ENCODE results near the gene OR5B17.
"Not testable (repeated sequence)": the region's sequence is repeated elsewhere in the genome, so short reads cannot be mapped to it uniquely, and the experiment has no call there.

Gene OR5B17

GRCh38 chr11:58358969-58359368 lies at the start of gene OR5B17:
OR5B17 (minus strand) TSS chr11:58359069; CDS start chr11:58359069, 0 bp downstream.
- H3K4me3 ChIP-seq (ENCODE audit: low read depth, low read length), result no peak within 1 kb of the TSS
- H3K4me1 ChIP-seq (ENCODE audit: control insufficient read depth, insufficient read depth, low read length), result no peaks in the 10 kb centered on the region
- no peaks in the 10 kb centered on the region for H3K36me3 ChIP-seq (ENCODE audit: control insufficient read depth, insufficient read depth, low read length)
- no peaks in the 10 kb centered on the region for H3K27me3 ChIP-seq (ENCODE audit: control insufficient read depth, insufficient read depth, low read length)
- H3K27ac ChIP-seq (ENCODE audit: low read depth, low read length), result no peak within 1 kb of the TSS
- H3K9me3 ChIP-seq (ENCODE audit: control insufficient read depth, insufficient read depth, low read depth, low read length), result no peaks in the 10 kb centered on the region
- no peak within 1 kb of the TSS for H3K9ac ChIP-seq (ENCODE audit: low read length)

GRCh38 chr11:58406774-58407173 lies 47.9 kb upstream of the OR5B17 start, which contains the start of gene OR5B3:
OR5B3 (minus strand) TSS chr11:58406874; CDS start chr11:58403409, 3,465 bp downstream.
- Histone ChIP-seq H3K36me3 (ENCODE audit: control insufficient read depth, insufficient read depth, low read length) (no peaks in the 10 kb centered on the region), H3K9ac (ENCODE audit: low read length) (no peak within 1 kb of the TSS), H3K4me1 (ENCODE audit: control insufficient read depth, insufficient read depth, low read length) (no peaks in the 10 kb centered on the region), H3K27ac (ENCODE audit: low read depth, low read length) (no peak within 1 kb of the TSS), H3K4me3 (ENCODE audit: low read depth, low read length) (no peak within 1 kb of the TSS), H3K9me3 (ENCODE audit: control insufficient read depth, insufficient read depth, low read depth, low read length) (0 out of 2 replicates have a peak, but pooled peaks cover 2% of the 10 kb centered on the region), H3K27me3 (ENCODE audit: control insufficient read depth, insufficient read depth, low read length) (no peaks in the 10 kb centered on the region)

- not testable (repeated sequence) for H3K9me3 ChIP-seq (ENCODE audit: control insufficient read depth, insufficient read depth, low read depth, low read length); H3K9ac ChIP-seq (ENCODE audit: low read length); H3K27me3 ChIP-seq (ENCODE audit: control insufficient read depth, insufficient read depth, low read length); H3K27ac ChIP-seq (ENCODE audit: low read depth, low read length); H3K4me1 ChIP-seq (ENCODE audit: control insufficient read depth, insufficient read depth, low read length); H3K4me3 ChIP-seq (ENCODE audit: low read depth, low read length); H3K36me3 ChIP-seq (ENCODE audit: control insufficient read depth, insufficient read depth, low read length)
Observed at GRCh38 chr11:58399622-58400021, 40.8 kb upstream of the OR5B17 start.

GRCh38 chr11:58395581-58395980 lies 36.7 kb upstream of the OR5B17 start:
- Histone ChIP-seq H3K9me3 (ENCODE audit: control insufficient read depth, insufficient read depth, low read depth, low read length) (peaks cover 6% of the 10 kb centered on the region), H3K36me3 (ENCODE audit: control insufficient read depth, insufficient read depth, low read length) (no peaks in the 10 kb centered on the region), H3K4me3 (ENCODE audit: low read depth, low read length) (no peak overlapping the region), H3K9ac (ENCODE audit: low read length) (no peak overlapping the region), H3K27ac (ENCODE audit: low read depth, low read length) (no peak overlapping the region), H3K27me3 (ENCODE audit: control insufficient read depth, insufficient read depth, low read length) (no peaks in the 10 kb centered on the region), H3K4me1 (ENCODE audit: control insufficient read depth, insufficient read depth, low read length) (no peaks in the 10 kb centered on the region)

- Histone ChIP-seq H3K27ac (ENCODE audit: low read depth, low read length) (no peak overlapping the region), H3K9ac (ENCODE audit: low read length) (no peak overlapping the region), H3K4me3 (ENCODE audit: low read depth, low read length) (no peak overlapping the region), H3K9me3 (ENCODE audit: control insufficient read depth, insufficient read depth, low read depth, low read length) (peaks cover 6% of the 10 kb centered on the region), H3K4me1 (ENCODE audit: control insufficient read depth, insufficient read depth, low read length) (no peaks in the 10 kb centered on the region), H3K27me3 (ENCODE audit: control insufficient read depth, insufficient read depth, low read length) (no peaks in the 10 kb centered on the region), H3K36me3 (ENCODE audit: control insufficient read depth, insufficient read depth, low read length) (no peaks in the 10 kb centered on the region)
Observed at GRCh38 chr11:58394195-58394594, 35.3 kb upstream of the OR5B17 start.

- Histone ChIP-seq H3K4me1 (ENCODE audit: control insufficient read depth, insufficient read depth, low read length) (no peaks in the 10 kb centered on the region), H3K36me3 (ENCODE audit: control insufficient read depth, insufficient read depth, low read length) (no peaks in the 10 kb centered on the region), H3K9me3 (ENCODE audit: control insufficient read depth, insufficient read depth, low read depth, low read length) (peaks cover 6% of the 10 kb centered on the region), H3K4me3 (ENCODE audit: low read depth, low read length) (no peak overlapping the region), H3K27ac (ENCODE audit: low read depth, low read length) (no peak overlapping the region), H3K9ac (ENCODE audit: low read length) (no peak overlapping the region), H3K27me3 (ENCODE audit: control insufficient read depth, insufficient read depth, low read length) (no peaks in the 10 kb centered on the region)
Observed at GRCh38 chr11:58392746-58393145, 33.9 kb upstream of the OR5B17 start.

- Histone ChIP-seq H3K4me3 (ENCODE audit: low read depth, low read length) (no peak overlapping the region), H3K27ac (ENCODE audit: low read depth, low read length) (no peak overlapping the region), H3K27me3 (ENCODE audit: control insufficient read depth, insufficient read depth, low read length) (no peaks in the 10 kb centered on the region), H3K9me3 (ENCODE audit: control insufficient read depth, insufficient read depth, low read depth, low read length) (peaks cover 6% of the 10 kb centered on the region), H3K9ac (ENCODE audit: low read length) (no peak overlapping the region), H3K36me3 (ENCODE audit: control insufficient read depth, insufficient read depth, low read length) (no peaks in the 10 kb centered on the region), H3K4me1 (ENCODE audit: control insufficient read depth, insufficient read depth, low read length) (no peaks in the 10 kb centered on the region)
Observed at GRCh38 chr11:58391879-58392278, 33.0 kb upstream of the OR5B17 start.

GRCh38 chr11:58390551-58391063 lies 31.7 kb upstream of the OR5B17 start:
- H3K4me3 ChIP-seq (ENCODE audit: low read depth, low read length), result no peak overlapping the region
- no peaks in the 10 kb centered on the region for H3K36me3 ChIP-seq (ENCODE audit: control insufficient read depth, insufficient read depth, low read length)
- H3K4me1 ChIP-seq (ENCODE audit: control insufficient read depth, insufficient read depth, low read length), result no peaks in the 10 kb centered on the region
- H3K9me3 ChIP-seq (ENCODE audit: control insufficient read depth, insufficient read depth, low read depth, low read length), result peaks cover 6% of the 10 kb centered on the region
- H3K27ac ChIP-seq (ENCODE audit: low read depth, low read length), result no peak overlapping the region
- H3K27me3 ChIP-seq (ENCODE audit: control insufficient read depth, insufficient read depth, low read length), result no peaks in the 10 kb centered on the region
- H3K9ac ChIP-seq (ENCODE audit: low read length), result no peak overlapping the region

GRCh38 chr11:58354727-58355126 lies 4.1 kb downstream of the OR5B17 start:
- no peaks in the 10 kb centered on the region for H3K27me3 ChIP-seq (ENCODE audit: control insufficient read depth, insufficient read depth, low read length)
- no peaks in the 10 kb centered on the region for H3K4me1 ChIP-seq (ENCODE audit: control insufficient read depth, insufficient read depth, low read length)
- no peak overlapping the region for H3K9ac ChIP-seq (ENCODE audit: low read length)
- no peak overlapping the region for H3K4me3 ChIP-seq (ENCODE audit: low read depth, low read length)
- H3K9me3 ChIP-seq (ENCODE audit: control insufficient read depth, insufficient read depth, low read depth, low read length), result no peaks in the 10 kb centered on the region
- no peak overlapping the region for H3K27ac ChIP-seq (ENCODE audit: low read depth, low read length)
- H3K36me3 ChIP-seq (ENCODE audit: control insufficient read depth, insufficient read depth, low read length), result no peaks in the 10 kb centered on the region

GRCh38 chr11:58345204-58345603 lies 13.7 kb downstream of the OR5B17 start:
- Histone ChIP-seq H3K4me3 (ENCODE audit: low read depth, low read length) (no peak overlapping the region), H3K9ac (ENCODE audit: low read length) (no peak overlapping the region), H3K9me3 (ENCODE audit: control insufficient read depth, insufficient read depth, low read depth, low read length) (no peaks in the 10 kb centered on the region), H3K27me3 (ENCODE audit: control insufficient read depth, insufficient read depth, low read length) (0 out of 2 replicates have a peak, but pooled peaks cover 3% of the 10 kb centered on the region), H3K4me1 (ENCODE audit: control insufficient read depth, insufficient read depth, low read length) (no peaks in the 10 kb centered on the region), H3K36me3 (ENCODE audit: control insufficient read depth, insufficient read depth, low read length) (no peaks in the 10 kb centered on the region), H3K27ac (ENCODE audit: low read depth, low read length) (no peak overlapping the region)

- Histone ChIP-seq H3K4me3 (ENCODE audit: low read depth, low read length) (no peak overlapping the region), H3K4me1 (ENCODE audit: control insufficient read depth, insufficient read depth, low read length) (no peaks in the 10 kb centered on the region), H3K27ac (ENCODE audit: low read depth, low read length) (no peak overlapping the region), H3K36me3 (ENCODE audit: control insufficient read depth, insufficient read depth, low read length) (no peaks in the 10 kb centered on the region), H3K9me3 (ENCODE audit: control insufficient read depth, insufficient read depth, low read depth, low read length) (no peaks in the 10 kb centered on the region), H3K9ac (ENCODE audit: low read length) (no peak overlapping the region), H3K27me3 (ENCODE audit: control insufficient read depth, insufficient read depth, low read length) (no peaks in the 10 kb centered on the region)
Observed at GRCh38 chr11:58334708-58335107, 24.2 kb downstream of the OR5B17 start.

- Histone ChIP-seq H3K9me3 (ENCODE audit: control insufficient read depth, insufficient read depth, low read depth, low read length) (peaks cover 5% of the 10 kb centered on the region), H3K4me1 (ENCODE audit: control insufficient read depth, insufficient read depth, low read length) (no peaks in the 10 kb centered on the region), H3K27me3 (ENCODE audit: control insufficient read depth, insufficient read depth, low read length) (no peaks in the 10 kb centered on the region), H3K4me3 (ENCODE audit: low read depth, low read length) (no peak overlapping the region), H3K9ac (ENCODE audit: low read length) (no peak overlapping the region), H3K27ac (ENCODE audit: low read depth, low read length) (no peak overlapping the region), H3K36me3 (ENCODE audit: control insufficient read depth, insufficient read depth, low read length) (no peaks in the 10 kb centered on the region)
Observed at GRCh38 chr11:58330861-58331260, 28.0 kb downstream of the OR5B17 start.

Measured in HUES6 (cell line).